Spleen (tissue), 7 donors: ENCODE results near the gene TARBP1.

Experiments used
- CTCF ChIP-seq, 11 experiments: fragments of 200-600 bp in 7 of 11; fragments of 450-650 bp in 4 of 11; sonication (generic) in 4 of 11; IDR thresholded peaks in 8 of 11; conservative IDR thresholded peaks in 3 of 11; 1 replicate in 7 of 11; 2 replicates in 4 of 11; pipeline versions ENCODE4 v1.4.0 to v1.8.0; 2016 to 2021; ENCODE audit warnings: antibody characterized with exemption in 11 of 11, inconsistent platforms in 4 of 11, mild to moderate bottlenecking in 1 of 11
- POLR2A ChIP-seq, 3 donors: fragments of 450-650 bp; IDR thresholded peaks; one replicate each; pipeline ENCODE4 v1.5.1; 2017; ENCODE audit warnings: antibody characterized with exemption in 3 of 3, mild to moderate bottlenecking in 1 of 3
- POLR2AphosphoS5 ChIP-seq, 3 donors: sonication (generic); formaldehyde crosslinking; IDR thresholded peaks; one replicate each; pipeline ENCODE4 v1.5.1; 2017; ENCODE audit warnings: antibody characterized with exemption in 3 of 3
- donor health status: DM: no; HTN: no; CAD: no; lungs with moderate emphysema.
- donor health status: DM: no; HTN: no; CAD: no.
- donor health status: DM: no; HTN: no; CAD: no.

GRCh38 chr1:234505769-234506102 is 26.8 kb upstream of the TARBP1 start:
- TF ChIP-seq CTCF (IDR thresholded peaks at IDR 0.05 in 8 of 11, conservative IDR thresholded peaks at IDR 0.05 in 3 of 11) (no peak), POLR2A (IDR thresholded peaks at IDR 0.05) (no peak), POLR2AphosphoS5 (IDR thresholded peaks at IDR 0.05) (no peak)
